GM06990 (cell line): ENCODE data around the gene BARX1.

Source experiments
- DNase-seq: peaks from one replicate; pipeline ENCODE4 v3.0.0-alpha.2; 2011; ENCODE audit not compliant: insufficient read length; ENCODE audit errors: extremely low read depth
- H3K27me3 ChIP-seq: replicated peaks from 2 replicates; pipeline ENCODE4 v1.6.0; 2011; ENCODE audit warnings: low read length; ENCODE audit not compliant: control insufficient read depth, insufficient read depth
- H3K36me3 ChIP-seq: 2 replicates; pipeline ENCODE4 v1.5.1; 2011; ENCODE audit warnings: low read length; ENCODE audit not compliant: control insufficient read depth, insufficient read depth
- H3K4me3 ChIP-seq: replicated peaks from 2 replicates; pipeline ENCODE4 v1.5.1; 2011; ENCODE audit warnings: low read depth, mild to moderate bottlenecking, control low read depth, low read length
- CTCF ChIP-seq: IDR thresholded peaks from 2 replicates; pipeline ENCODE4 v1.5.1; 2011; ENCODE audit warnings: low read length, control low read depth, mild to moderate bottlenecking, inconsistent platforms; ENCODE audit not compliant: insufficient read depth, poor library complexity, severe bottlenecking

BARX1 gene

GRCh38 chr9:93955111-93955980 is at the start of gene BARX1:
Gene BARX1 (minus strand): TSS chr9:93955355. CDS start chr9:93955146, 209 bp downstream.
- Histone ChIP-seq H3K27me3 (peaks cover 8% of the 10 kb centered on the region), H3K4me3 (no peak within 1 kb of the TSS), H3K36me3 (no peaks in the 10 kb centered on the region)
- TF ChIP-seq CTCF, result no peak
- DNase-seq, result no peak

- Histone ChIP-seq H3K4me3 (no peak overlapping the region), H3K27me3 (no peaks in the 10 kb centered on the region; the same call in 1 of the 2 replicates), H3K36me3 (no peaks in the 10 kb centered on the region)
- DNase-seq, result peak; percentile 34
- peak; percentile 74 for TF ChIP-seq CTCF
These were observed 47.4 kb upstream of the BARX1 start for GRCh38 chr9:94002316-94003140.

- Histone ChIP-seq H3K4me3 (no peak overlapping the region), H3K36me3 (no peaks in the 10 kb centered on the region), H3K27me3 (no peaks in the 10 kb centered on the region; the same call in 1 of the 2 replicates)
- no peak for DNase-seq
- TF ChIP-seq CTCF, result no peak
These were observed 41.7 kb upstream of the BARX1 start for GRCh38 chr9:93996863-93997262.

GRCh38 chr9:93996367-93996766 is 41.2 kb upstream of the BARX1 start:
- H3K36me3 ChIP-seq, result no peaks in the 10 kb centered on the region
- H3K4me3 ChIP-seq, result no peak overlapping the region
- H3K27me3 ChIP-seq, result no peaks in the 10 kb centered on the region; the same call in 1 of the 2 replicates
- TF ChIP-seq CTCF, result no peak
- no peak for DNase-seq

- no peak overlapping the region for H3K4me3 ChIP-seq
- H3K27me3 ChIP-seq, result no peaks in the 10 kb centered on the region; the same call in 1 of the 2 replicates
- H3K36me3 ChIP-seq, result no peaks in the 10 kb centered on the region
- no peak for DNase-seq
- no peak for TF ChIP-seq CTCF
These were observed 39.4 kb upstream of the BARX1 start for GRCh38 chr9:93994545-93994944.
